Karpas-422 (cell line): ENCODE measurements around the gene INPP5D. TPM values are rescaled to one million over a fixed set of nuclear protein-coding genes. Genes with fewer than 3 reads are reported as not detected.

Experiments
- DNase-seq: peaks from one replicate; pipeline ENCODE4 v3.0.0-alpha.2; 2015
- H2AFZ ChIP-seq: fragments of 200-600 bp; sonication (generic); 2 replicates; pipeline ENCODE4 v1.6.1; 2014; ENCODE audit warnings: antibody characterized with exemption, low read length, mixed read lengths
- H3K27ac ChIP-seq: fragments of 200-600 bp; sonication (generic); 2 replicates; pipeline ENCODE4 v1.5.1; 2014; ENCODE audit warnings: mild to moderate bottlenecking, low read length, moderate library complexity
- H3K27me3 ChIP-seq: fragments of 200-600 bp; sonication (generic); 2 replicates; pipeline ENCODE4 v1.6.1; 2014; ENCODE audit warnings: low read length, mixed read lengths
- H3K36me3 ChIP-seq: fragments of 200-600 bp; sonication (generic); 2 replicates; pipeline ENCODE4 v1.6.1; 2014; ENCODE audit warnings: low read length, mixed read lengths; ENCODE audit not compliant: insufficient read depth
- H3K4me1 ChIP-seq: fragments of 200-600 bp; sonication (generic); 2 replicates; pipeline ENCODE4 v1.6.1; 2014; ENCODE audit warnings: mild to moderate bottlenecking, low read length, mixed read lengths
- H3K4me2 ChIP-seq: fragments of 200-600 bp; sonication (generic); 2 replicates; pipeline ENCODE4 v1.6.1; 2014; ENCODE audit warnings: low read length, low read depth, mild to moderate bottlenecking; ENCODE audit not compliant: poor library complexity, severe bottlenecking
- H3K4me3 ChIP-seq: fragments of 200-600 bp; sonication (generic); 2 replicates; pipeline ENCODE4 v1.5.1; 2014; ENCODE audit warnings: mild to moderate bottlenecking, antibody characterized with exemption, low read length, mixed read lengths
- H3K79me2 ChIP-seq: fragments of 200-600 bp; sonication (generic); 2 replicates; pipeline ENCODE4 v1.6.1; 2014; ENCODE audit warnings: mild to moderate bottlenecking, low read length, mixed read lengths
- H3K9ac ChIP-seq: fragments of 200-600 bp; sonication (generic); 2 replicates; pipeline ENCODE4 v1.6.0; 2014; ENCODE audit warnings: low read length
- H3K9me2 ChIP-seq: fragments of 200-600 bp; sonication (generic), shearing (Covaris generic); replicated peaks from 2 replicates; pipeline ENCODE4 v1.6.0; 2014; ENCODE audit warnings: mild to moderate bottlenecking, low read length, moderate library complexity; ENCODE audit not compliant: insufficient read depth
- H3K9me3 ChIP-seq: fragments of 300-700, 200-600 bp; sonication (generic); 2 replicates; pipeline ENCODE4 v1.6.1; 2014; ENCODE audit warnings: low read length, mixed read lengths
- H4K20me1 ChIP-seq: fragments of 200-600 bp; sonication (generic); 2 replicates; pipeline ENCODE4 v1.6.1; 2014; ENCODE audit warnings: mild to moderate bottlenecking, antibody characterized with exemption, low read length, low read depth; ENCODE audit not compliant: insufficient read depth
- total RNA-seq: library from RNA; depleted of rRNA; stranded (reverse); fragments of >200 nt; shearing (Covaris generic); gene quantifications from 2 replicates; pipeline ENCODE4 v1.2.3, GENCODE V29; 2014; ENCODE audit warnings: low replicate concordance

INPP5D gene
- total RNA-seq, 1 experiment from 2014 or later: 145 TPM

GRCh38 chr2:233168919-233169318 is 108.8 kb downstream of the INPP5D start:
- 0 out of 2 replicates have a peak, but pooled peaks cover 3% of the 10 kb centered on the region for H4K20me1 ChIP-seq
- H3K4me1 ChIP-seq: no peaks in the 10 kb centered on the region
- peaks cover 28% of the 10 kb centered on the region for H3K36me3 ChIP-seq
- no peak overlapping the region for H3K4me3 ChIP-seq
- H3K27ac ChIP-seq: no peak overlapping the region
- no peaks in the 10 kb centered on the region for H3K27me3 ChIP-seq
- no peak overlapping the region for H3K9ac ChIP-seq
- no peaks in the 10 kb centered on the region for H3K9me3 ChIP-seq
- no peak overlapping the region for H3K4me2 ChIP-seq
- H3K79me2 ChIP-seq: no peaks in the 10 kb centered on the region
- no peak for DNase-seq
- H3K9me2 ChIP-seq: no peaks in the 10 kb centered on the region
- H2AFZ ChIP-seq: no peak overlapping the region

- Histone ChIP-seq H3K4me3 (no peak overlapping the region), H3K9me3 (no peaks in the 10 kb centered on the region), H3K9ac (no peak overlapping the region), H3K4me1 (no peaks in the 10 kb centered on the region), H3K9me2 (no peaks in the 10 kb centered on the region; the same call in 1 of the 2 replicates), H3K36me3 (peaks cover 25% of the 10 kb centered on the region), H3K4me2 (no peak overlapping the region), H2AFZ (no peak overlapping the region), H3K79me2 (no peaks in the 10 kb centered on the region), H3K27ac (no peak overlapping the region), H3K27me3 (no peaks in the 10 kb centered on the region), H4K20me1 (0 out of 2 replicates have a peak, but pooled peaks cover 3% of the 10 kb centered on the region)
- DNase-seq: no peak
Measured at GRCh38 chr2:233171344-233171743, 111.2 kb downstream of the INPP5D start.

- H3K79me2 ChIP-seq: no peaks in the 10 kb centered on the region
- no peaks in the 10 kb centered on the region for H3K4me1 ChIP-seq
- no peaks in the 10 kb centered on the region; the same call in 1 of the 2 replicates for H3K9me2 ChIP-seq
- DNase-seq: no peak
- H2AFZ ChIP-seq: no peak overlapping the region
- H3K4me2 ChIP-seq: no peak overlapping the region
- no peaks in the 10 kb centered on the region for H3K9me3 ChIP-seq
- H3K27ac ChIP-seq: no peak overlapping the region
- 0 out of 2 replicates have a peak, but pooled peaks cover 3% of the 10 kb centered on the region for H4K20me1 ChIP-seq
- no peak overlapping the region for H3K9ac ChIP-seq
- peaks cover 31% of the 10 kb centered on the region for H3K36me3 ChIP-seq
- no peak overlapping the region for H3K4me3 ChIP-seq
- H3K27me3 ChIP-seq: no peaks in the 10 kb centered on the region
Measured at GRCh38 chr2:233173115-233173514, 113.0 kb downstream of the INPP5D start.

GRCh38 chr2:233174137-233174536 is 114.0 kb downstream of the INPP5D start:
- Histone ChIP-seq H3K4me1 (no peaks in the 10 kb centered on the region), H3K9ac (no peak overlapping the region), H3K4me3 (no peak overlapping the region), H3K36me3 (peaks cover 32% of the 10 kb centered on the region), H3K9me3 (no peaks in the 10 kb centered on the region), H3K4me2 (no peak overlapping the region), H3K27ac (no peak overlapping the region), H3K79me2 (no peaks in the 10 kb centered on the region), H2AFZ (no peak overlapping the region), H3K9me2 (no peaks in the 10 kb centered on the region; the same call in 1 of the 2 replicates), H3K27me3 (no peaks in the 10 kb centered on the region), H4K20me1 (0 out of 2 replicates have a peak, but pooled peaks cover 3% of the 10 kb centered on the region)
- DNase-seq: no peak

GRCh38 chr2:233178994-233179847 is 119.1 kb downstream of the INPP5D start:
- H3K27me3 ChIP-seq: no peaks in the 10 kb centered on the region
- no peak overlapping the region for H3K4me2 ChIP-seq
- H2AFZ ChIP-seq: no peak overlapping the region
- H4K20me1 ChIP-seq: no peaks in the 10 kb centered on the region
- no peak for DNase-seq
- H3K27ac ChIP-seq: no peak overlapping the region
- no peak overlapping the region for H3K9ac ChIP-seq
- peaks cover 13% of the 10 kb centered on the region for H3K4me1 ChIP-seq
- H3K4me3 ChIP-seq: no peak overlapping the region
- no peaks in the 10 kb centered on the region for H3K9me3 ChIP-seq
- no peaks in the 10 kb centered on the region for H3K79me2 ChIP-seq
- H3K9me2 ChIP-seq: no peaks in the 10 kb centered on the region; the same call in 1 of the 2 replicates
- H3K36me3 ChIP-seq: peaks cover 22% of the 10 kb centered on the region; the same call in 1 of the 2 replicates

GRCh38 chr2:233179848-233180366 is 119.8 kb downstream of the INPP5D start:
- peaks cover 29% of the 10 kb centered on the region; the same call in 1 of the 2 replicates for H3K36me3 ChIP-seq
- no peak overlapping the region for H3K4me2 ChIP-seq
- H3K27ac ChIP-seq: no peak overlapping the region
- no peak overlapping the region for H2AFZ ChIP-seq
- H3K9me3 ChIP-seq: no peaks in the 10 kb centered on the region
- H3K79me2 ChIP-seq: no peaks in the 10 kb centered on the region
- no peaks in the 10 kb centered on the region for H4K20me1 ChIP-seq
- peaks cover 20% of the 10 kb centered on the region for H3K4me1 ChIP-seq
- H3K4me3 ChIP-seq: no peak overlapping the region
- peak; percentile 51 for DNase-seq
- no peak overlapping the region for H3K9ac ChIP-seq
- no peaks in the 10 kb centered on the region; the same call in 1 of the 2 replicates for H3K9me2 ChIP-seq
- no peaks in the 10 kb centered on the region for H3K27me3 ChIP-seq

- Histone ChIP-seq H2AFZ (no peak overlapping the region), H4K20me1 (no peaks in the 10 kb centered on the region), H3K27ac (peak overlapping the region; percentile 88), H3K79me2 (no peaks in the 10 kb centered on the region), H3K9me2 (no peaks in the 10 kb centered on the region), H3K27me3 (no peaks in the 10 kb centered on the region), H3K9me3 (no peaks in the 10 kb centered on the region), H3K4me2 (no peak overlapping the region), H3K4me1 (peaks cover 36% of the 10 kb centered on the region), H3K36me3 (peaks cover 40% of the 10 kb centered on the region), H3K9ac (no peak overlapping the region), H3K4me3 (no peak overlapping the region)
- no peak for DNase-seq
Measured at GRCh38 chr2:233183869-233184418, 123.8 kb downstream of the INPP5D start.

GRCh38 chr2:233184669-233185068 is 124.5 kb downstream of the INPP5D start:
- Histone ChIP-seq H3K9me2 (no peaks in the 10 kb centered on the region), H3K27me3 (no peaks in the 10 kb centered on the region), H4K20me1 (no peaks in the 10 kb centered on the region), H3K4me2 (no peak overlapping the region), H3K9me3 (no peaks in the 10 kb centered on the region), H3K27ac (peak overlapping the region; percentile 88), H2AFZ (no peak overlapping the region), H3K4me3 (no peak overlapping the region), H3K36me3 (peaks cover 40% of the 10 kb centered on the region), H3K4me1 (peaks cover 36% of the 10 kb centered on the region), H3K79me2 (no peaks in the 10 kb centered on the region), H3K9ac (no peak overlapping the region; the same call in 1 of the 2 replicates)
- no peak for DNase-seq
